Posterior vena cava (tissue), 2 donors: ENCODE measurements around the gene KIFC3. TPM values are rescaled to one million over a fixed set of nuclear protein-coding genes. Genes with fewer than 3 reads are reported as not detected.
"Not testable (repeated sequence)": the region's sequence is repeated elsewhere in the genome, so short reads cannot be mapped to it uniquely, and the experiment has no call there.

Experiments used
- DNase-seq: peaks from one replicate; pipeline ENCODE4 v3.0.0-alpha.2; 2020; ENCODE audit warnings: low spot score
- intact Hi-C, 2 donors: fragments of 100-400 bp; cut with DNase I; formaldehyde crosslinking; loops; one replicate each; pipeline versions ENCODE4 v1.14.1 to v1.14.2; 2022 to 2023
- total RNA-seq, 2 donors: library from RNA; stranded (reverse); fragmentation: NEBNext Ultra II Directional; extraction: Animal tissue kit (Norgen Biotek cat#: 25700); gene quantifications; one replicate each; pipeline ENCODE4 v1.2.1, GENCODE V29; 2021
- donor health status: DM: yes; HTN: yes; CAD: no.
- donor health status: DM: yes; HTN: yes; CAD: no.

Gene KIFC3
- total RNA-seq, 2 donors from 2014 or later, result 63.9 to 67.7 TPM

GRCh38 chr16:57826052-57826451 is 23.8 kb upstream of the KIFC3 start:
- DNase-seq, result no peak
- intact Hi-C loops, result no loop called here

- DNase-seq, result no peak
- intact Hi-C loops, result no loop called here
Observed at GRCh38 chr16:57825298-57826044, 23.2 kb upstream of the KIFC3 start.

GRCh38 chr16:57824888-57825287 is 22.6 kb upstream of the KIFC3 start:
- intact Hi-C loops, result no loop called here
- no peak for DNase-seq

- no peak for DNase-seq
- intact Hi-C loops, result no loop called here
Observed at GRCh38 chr16:57823836-57824235, 21.5 kb upstream of the KIFC3 start.

- intact Hi-C loops, result no loop called here
- DNase-seq, result no peak
Observed at GRCh38 chr16:57822856-57823255, 20.6 kb upstream of the KIFC3 start.

GRCh38 chr16:57822018-57822553 is 19.8 kb upstream of the KIFC3 start:
- no peak for DNase-seq
- intact Hi-C loops, result no loop called here

- DNase-seq, result no peak
- intact Hi-C loops, result no loop called here
Observed at GRCh38 chr16:57821149-57821971, 19.1 kb upstream of the KIFC3 start.

- intact Hi-C loops, result no loop called here
Observed at GRCh38 chr16:57818377-57819064, 16.2 kb upstream of the KIFC3 start.

GRCh38 chr16:57817680-57818079 is 15.4 kb upstream of the KIFC3 start:
- no peak for DNase-seq
- intact Hi-C loops, result no loop called here

More at GRCh38 chr16:57818377-57819064, 16.2 kb upstream of the KIFC3 start:
- DNase-seq, result no peak

GRCh38 chr16:57815987-57816745 is 13.9 kb upstream of the KIFC3 start:
- intact Hi-C loops, result no loop called here
- peak; percentile 98 for DNase-seq

GRCh38 chr16:57814896-57815295 is 12.6 kb upstream of the KIFC3 start:
- intact Hi-C loops, result no loop called here
- no peak for DNase-seq

GRCh38 chr16:57813466-57813865 is 11.2 kb upstream of the KIFC3 start:
- intact Hi-C loops, result no loop called here
- no peak for DNase-seq

- intact Hi-C loops, DNase-seq: not testable (repeated sequence)
Observed at GRCh38 chr16:57811340-57811739, 9.0 kb upstream of the KIFC3 start.

GRCh38 chr16:57810197-57811031 is 8.1 kb upstream of the KIFC3 start:
- intact Hi-C loops, result no loop called here
- DNase-seq, result peak; percentile 94

- DNase-seq, result no peak
- intact Hi-C loops, result no loop called here
Observed at GRCh38 chr16:57809276-57810196, 7.2 kb upstream of the KIFC3 start.

- no peak for DNase-seq
- intact Hi-C loops, result no loop called here
Observed at GRCh38 chr16:57808589-57809228, 6.4 kb upstream of the KIFC3 start.
